GM23248 (cell line): Measurements from ENCODE around the gene VAV2. TPM values are rescaled to one million over a fixed set of nuclear protein-coding genes. Genes with fewer than 3 reads are reported as not detected.
A peak's percentile ranks its signal among the peaks of the same experiment; 100 is the strongest.

Source experiments
- DNase-seq: peaks from one replicate; pipeline ENCODE4 v3.0.0-alpha.2; 2015
- H2AFZ ChIP-seq: fragments of 200-600 bp; sonication (generic); 2 replicates; pipeline ENCODE4 v1.6.1; 2016; ENCODE audit warnings: antibody characterized with exemption
- H3F3A ChIP-seq: fragments of 200-600 bp; sonication (generic); 2 replicates; pipeline ENCODE4 v1.6.1; 2016; ENCODE audit warnings: mild to moderate bottlenecking, antibody characterized with exemption, mixed run types; ENCODE audit not compliant: insufficient read depth
- H3K27ac ChIP-seq: fragments of 200-600 bp; sonication (generic); 2 replicates; pipeline ENCODE4 v1.5.1; 2016; ENCODE audit warnings: mild to moderate bottlenecking
- H3K27me3 ChIP-seq: fragments of 200-600 bp; sonication (generic); replicated peaks from 2 replicates; pipeline ENCODE4 v1.6.1; 2016; ENCODE audit warnings: mild to moderate bottlenecking; ENCODE audit not compliant: insufficient read depth
- H3K36me3 ChIP-seq: fragments of 200-600 bp; sonication (generic); 2 replicates; pipeline ENCODE4 v1.6.1; 2016; ENCODE audit warnings: low read depth, mild to moderate bottlenecking
- H3K4me1 ChIP-seq: fragments of 200-600 bp; sonication (generic); 2 replicates; pipeline ENCODE4 v1.6.1; 2016; ENCODE audit warnings: mild to moderate bottlenecking; ENCODE audit not compliant: insufficient read depth
- H3K4me2 ChIP-seq: fragments of 200-600 bp; sonication (generic); one replicate; pipeline ENCODE4 v1.6.1; 2016; ENCODE audit warnings: mild to moderate bottlenecking; ENCODE audit not compliant: unreplicated experiment
- H3K4me3 ChIP-seq: fragments of 200-600 bp; sonication (generic); 2 replicates; pipeline ENCODE4 v1.5.1; 2016; ENCODE audit warnings: mild to moderate bottlenecking
- H3K79me2 ChIP-seq: fragments of 200-600 bp; sonication (generic); 2 replicates; pipeline ENCODE4 v1.6.1; 2016; ENCODE audit warnings: mild to moderate bottlenecking; ENCODE audit not compliant: insufficient read depth
- H3K9ac ChIP-seq: fragments of 200-600 bp; sonication (generic); 2 replicates; pipeline ENCODE4 v1.6.1; 2016; ENCODE audit warnings: mild to moderate bottlenecking
- H3K9me2 ChIP-seq: fragments of 200-600 bp; sonication (generic); 2 replicates; pipeline ENCODE4 v1.6.1; 2016; ENCODE audit warnings: mixed run types, mild to moderate bottlenecking, moderate library complexity; ENCODE audit not compliant: insufficient read depth
- H3K9me3 ChIP-seq: fragments of 200-600 bp; sonication (generic); one replicate; pipeline ENCODE4 v1.6.1; 2017; ENCODE audit warnings: low read depth
- H4K20me1 ChIP-seq: fragments of 200-600 bp; sonication (generic); 2 replicates; pipeline ENCODE4 v1.6.0; 2016; ENCODE audit not compliant: insufficient read depth
- EZH2 ChIP-seq: fragments of 200-600 bp; sonication (generic); IDR thresholded peaks from 2 replicates; pipeline ENCODE4 v1.6.1; 2018; ENCODE audit warnings: antibody characterized with exemption, mild to moderate bottlenecking; ENCODE audit not compliant: insufficient read depth, poor library complexity, severe bottlenecking
- EZH2phosphoT487 ChIP-seq: fragments of 200-600 bp; sonication (generic); IDR thresholded peaks from 2 replicates; pipeline ENCODE4 v1.6.1; 2018; ENCODE audit warnings: antibody characterized with exemption, moderate library complexity, mild to moderate bottlenecking, low read depth; ENCODE audit not compliant: insufficient read depth
- WGBS, 2 experiments: methylation state at CpG; one replicate each; pipeline ENCODE4 v1.1.6; 2015 to 2017; ENCODE audit warnings: low lambda C conversion rate in 2 of 2, low coverage in 1 of 2; ENCODE audit errors: missing lambda C conversion rate in 2 of 2; 5-methylcytosine and 5-hydroxymethylcytosine counted together
- in situ Hi-C: fragments of 300-500 bp; cut with MboI; formaldehyde crosslinking; loops from 2 replicates; pipeline ENCODE4 v1.15.0; 2020
- polyA plus RNA-seq: library from polyadenylated mRNA; unstranded; fragments of >200 nt; fragmentation: Nextera tagmentation; extraction: Ambion mirVana; gene quantifications from 2 replicates; pipeline ENCODE4 v1.2.1, GENCODE V29; 2016
- total RNA-seq: library from RNA; depleted of rRNA; stranded (reverse); fragments of >200 nt; shearing (Covaris generic); gene quantifications from 2 replicates; pipeline ENCODE4 v1.2.3, GENCODE V29; 2014

VAV2 gene
- total and polyA plus RNA-seq, 2 experiments from 2014 or later = 6.7 to 9.0 TPM

DNA sequence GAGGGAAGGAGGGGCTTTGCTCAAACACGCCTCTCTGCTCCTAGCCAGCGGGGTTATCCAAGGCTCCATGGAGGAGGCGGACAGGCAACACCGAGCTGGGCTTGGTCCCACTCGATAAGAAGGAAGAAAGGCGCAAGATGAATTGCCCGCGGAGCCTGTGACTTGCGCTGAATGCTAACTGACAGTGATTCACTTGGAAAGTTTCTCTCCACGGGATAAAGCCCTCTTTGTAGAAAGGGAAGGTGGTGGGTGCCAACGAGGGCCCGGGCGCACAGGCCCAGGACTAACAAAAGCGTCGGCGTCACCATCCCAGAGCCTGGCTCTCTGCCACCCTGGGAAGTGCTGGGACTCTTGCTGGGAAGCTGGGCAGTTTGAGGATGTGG lies 76.0 kb downstream of the VAV2 start:
- no peaks in the 10 kb centered on the region for H3F3A ChIP-seq
- no peak overlapping the region for H3K27ac ChIP-seq
- H4K20me1 ChIP-seq = no peaks in the 10 kb centered on the region; the same call in 1 of the 2 replicates
- in situ Hi-C loops = no loop called here
- no peaks in the 10 kb centered on the region for H3K4me1 ChIP-seq
- H3K9me2 ChIP-seq = no peaks in the 10 kb centered on the region
- no peak overlapping the region for H2AFZ ChIP-seq
- peaks cover 48% of the 10 kb centered on the region for H3K79me2 ChIP-seq
- no peak for DNase-seq
- H3K9me3 ChIP-seq = no peaks in the 10 kb centered on the region
- 93 to 98% methylated on average over 15 of the region's 16 CpGs for WGBS, 2 experiments
- no peak overlapping the region for H3K4me2 ChIP-seq
- no peak for TF ChIP-seq EZH2phosphoT487
- H3K27me3 ChIP-seq = no peaks in the 10 kb centered on the region
- no peak overlapping the region for H3K4me3 ChIP-seq
- no peaks in the 10 kb centered on the region for H3K36me3 ChIP-seq
- no peak overlapping the region for H3K9ac ChIP-seq

DNA sequence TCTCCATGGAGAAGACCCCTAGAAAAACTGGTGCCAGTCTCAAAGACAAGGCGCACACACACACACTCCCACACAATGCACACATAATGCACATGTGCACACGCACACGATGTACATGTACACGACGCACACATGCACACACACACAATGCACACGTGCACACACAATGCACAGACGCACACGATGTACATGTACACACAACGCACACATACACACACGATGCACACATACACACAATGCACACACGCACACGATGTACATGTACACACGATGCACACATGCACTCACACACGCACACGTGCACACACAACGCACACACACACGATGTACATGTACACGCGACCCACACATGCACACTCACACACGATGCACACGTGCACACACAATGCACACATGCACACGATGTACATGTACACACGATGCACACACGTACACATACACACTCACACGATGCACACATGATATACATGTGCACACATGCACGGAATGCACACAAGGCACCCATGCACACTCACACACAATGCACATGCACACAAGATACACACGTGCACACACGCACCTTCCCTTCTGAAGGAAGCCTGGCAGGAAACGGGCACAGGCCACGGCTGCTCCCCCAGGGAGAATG lies 76.5 kb downstream of the VAV2 start:
- H3K9ac ChIP-seq = no peak overlapping the region
- 82 to 85% methylated on average over 29 to 30 of the region's 30 CpGs for WGBS, 2 experiments

DNA sequence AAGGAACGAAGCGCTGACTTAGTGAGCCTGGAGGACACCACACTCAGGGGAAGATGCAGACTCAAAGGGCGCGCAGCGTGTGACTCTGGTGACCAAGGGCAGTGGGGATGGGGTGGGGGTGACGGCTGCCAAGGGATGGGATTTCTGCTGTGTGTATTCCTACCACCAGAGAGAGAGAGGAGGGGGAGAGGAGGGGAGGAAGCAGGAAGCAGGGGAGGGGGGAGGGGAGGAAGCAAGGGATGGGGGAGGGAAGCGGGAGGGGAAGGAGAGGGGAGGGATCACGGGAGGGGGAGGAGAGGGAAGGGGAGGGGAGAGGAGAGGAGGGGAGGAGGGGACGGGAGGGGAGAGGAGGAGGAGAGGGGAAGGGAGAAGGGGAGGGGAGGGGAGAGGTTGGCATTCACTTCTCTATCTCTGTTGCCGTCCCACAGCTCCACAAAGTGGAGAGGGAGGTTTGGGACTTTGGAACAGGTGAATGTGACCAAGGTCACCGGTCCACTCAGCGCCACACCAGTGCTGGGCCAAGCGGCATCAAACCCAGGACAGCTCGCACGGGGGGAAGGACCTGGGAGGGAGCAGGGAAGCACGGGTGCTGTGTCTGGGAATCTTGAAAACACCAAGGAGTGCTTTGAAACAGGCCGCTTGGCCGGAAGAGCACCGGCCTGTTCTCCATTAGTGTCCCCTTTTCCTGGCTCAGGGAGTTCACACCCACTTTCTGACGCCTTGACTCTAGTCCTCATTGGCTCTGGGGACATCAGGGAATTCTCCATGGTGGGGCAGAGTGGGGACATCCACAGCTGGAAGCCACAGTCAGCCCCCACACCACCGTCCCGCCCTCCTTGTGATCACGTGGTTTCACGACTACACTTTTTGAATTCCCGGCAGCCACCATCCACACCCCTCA lies 77.4 kb downstream of the VAV2 start:
- Histone ChIP-seq H3K4me2 (no peak overlapping the region), H3K27ac (no peak overlapping the region), H3K36me3 (no peaks in the 10 kb centered on the region), H3K9me3 (no peaks in the 10 kb centered on the region), H2AFZ (no peak overlapping the region), H4K20me1 (no peaks in the 10 kb centered on the region; the same call in 1 of the 2 replicates), H3K27me3 (no peaks in the 10 kb centered on the region), H3K9ac (no peak overlapping the region), H3K79me2 (peaks cover 47% of the 10 kb centered on the region), H3F3A (no peaks in the 10 kb centered on the region), H3K9me2 (no peaks in the 10 kb centered on the region), H3K4me3 (no peak overlapping the region), H3K4me1 (no peaks in the 10 kb centered on the region)
- 50 to 53% methylated on average over 22 to 25 of the region's 25 CpGs for WGBS, 2 experiments
- DNase-seq = peak; percentile 7
- TF ChIP-seq EZH2 = no peak
- no peak for TF ChIP-seq EZH2phosphoT487
- in situ Hi-C loops = no loop called here

More for the DNA sequence above, 76.5 kb downstream of the VAV2 start:
- Histone ChIP-seq H3K9me3 (no peaks in the 10 kb centered on the region), H3K79me2 (peaks cover 48% of the 10 kb centered on the region), H4K20me1 (no peaks in the 10 kb centered on the region; the same call in 1 of the 2 replicates), H3K9me2 (no peaks in the 10 kb centered on the region), H3K27me3 (no peaks in the 10 kb centered on the region), H3K4me3 (no peak overlapping the region), H3K4me1 (no peaks in the 10 kb centered on the region), H3K36me3 (no peaks in the 10 kb centered on the region), H2AFZ (no peak overlapping the region), H3K27ac (no peak overlapping the region), H3K4me2 (no peak overlapping the region), H3F3A (no peaks in the 10 kb centered on the region)
- DNase-seq = no peak
- no peak for TF ChIP-seq EZH2
- TF ChIP-seq EZH2phosphoT487 = no peak
- in situ Hi-C loops = no loop called here

DNA sequence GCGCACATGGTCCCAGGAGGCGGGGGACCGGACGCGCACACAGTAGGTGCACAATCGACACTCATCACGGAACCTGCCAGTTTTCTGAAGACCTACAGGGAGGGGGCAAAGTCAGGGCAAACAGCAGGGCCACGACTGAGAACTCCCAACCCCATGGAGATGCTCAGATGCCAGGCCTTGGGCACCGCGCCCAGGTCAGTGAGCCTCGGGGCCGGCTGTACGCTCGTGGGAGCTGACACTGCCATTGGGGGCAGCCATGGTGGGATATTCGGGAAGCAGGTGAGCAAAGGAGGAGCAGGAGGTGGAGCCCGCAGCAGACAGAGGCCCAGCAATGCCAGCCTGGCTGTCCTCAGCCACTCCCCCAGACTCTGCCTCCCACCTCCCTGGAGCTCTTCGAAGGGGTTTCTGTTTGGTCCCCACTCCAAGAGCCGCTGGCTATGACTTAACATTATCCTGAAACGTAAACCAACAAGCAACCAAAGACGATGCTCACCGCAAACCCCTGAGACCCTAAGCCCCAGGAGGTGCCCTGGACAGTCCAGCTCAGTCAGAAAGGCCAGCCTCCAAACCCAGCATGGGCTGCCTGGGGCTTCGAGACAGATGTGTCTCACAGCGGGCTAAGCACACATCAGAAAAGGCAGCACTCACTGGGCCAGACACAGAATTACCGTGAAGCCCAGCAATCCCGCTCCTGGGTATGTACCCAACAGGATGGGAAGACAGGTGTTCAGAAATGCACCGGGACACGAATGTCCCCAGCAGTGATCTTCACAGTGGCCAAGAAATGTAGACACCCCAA lies 78.4 kb downstream of the VAV2 start:
- H3K27ac ChIP-seq = no peak overlapping the region
- H3F3A ChIP-seq = no peaks in the 10 kb centered on the region
- TF ChIP-seq EZH2 = no peak
- no peak for TF ChIP-seq EZH2phosphoT487
- in situ Hi-C loops = no loop called here
- no peaks in the 10 kb centered on the region for H3K9me3 ChIP-seq
- no peak for DNase-seq
- no peak overlapping the region for H2AFZ ChIP-seq
- H3K9me2 ChIP-seq = no peaks in the 10 kb centered on the region
- 76 to 78% methylated on average over 27 of the region's 27 CpGs for WGBS, 2 experiments
- no peak overlapping the region for H3K4me3 ChIP-seq
- no peaks in the 10 kb centered on the region for H3K4me1 ChIP-seq
- H3K79me2 ChIP-seq = peaks cover 55% of the 10 kb centered on the region
- no peaks in the 10 kb centered on the region; the same call in 1 of the 2 replicates for H4K20me1 ChIP-seq
- H3K9ac ChIP-seq = no peak overlapping the region
- H3K36me3 ChIP-seq = no peaks in the 10 kb centered on the region
- no peak overlapping the region for H3K4me2 ChIP-seq
- H3K27me3 ChIP-seq = no peaks in the 10 kb centered on the region
